GM19328 (cell line): Measurements from ENCODE around the gene CLN5.
"Not testable (repeated sequence)": the region's sequence is repeated elsewhere in the genome, so short reads cannot be mapped to it uniquely, and the experiment has no call there.

Experiments used
- ATAC-seq: cut with Tn5 transposase; IDR thresholded peaks from one replicate; pipeline ENCODE4 v1.9.1; 2021; ENCODE audit warnings: mild to moderate bottlenecking, moderate library complexity; ENCODE audit not compliant: unreplicated experiment

CLN5 gene

DNA sequence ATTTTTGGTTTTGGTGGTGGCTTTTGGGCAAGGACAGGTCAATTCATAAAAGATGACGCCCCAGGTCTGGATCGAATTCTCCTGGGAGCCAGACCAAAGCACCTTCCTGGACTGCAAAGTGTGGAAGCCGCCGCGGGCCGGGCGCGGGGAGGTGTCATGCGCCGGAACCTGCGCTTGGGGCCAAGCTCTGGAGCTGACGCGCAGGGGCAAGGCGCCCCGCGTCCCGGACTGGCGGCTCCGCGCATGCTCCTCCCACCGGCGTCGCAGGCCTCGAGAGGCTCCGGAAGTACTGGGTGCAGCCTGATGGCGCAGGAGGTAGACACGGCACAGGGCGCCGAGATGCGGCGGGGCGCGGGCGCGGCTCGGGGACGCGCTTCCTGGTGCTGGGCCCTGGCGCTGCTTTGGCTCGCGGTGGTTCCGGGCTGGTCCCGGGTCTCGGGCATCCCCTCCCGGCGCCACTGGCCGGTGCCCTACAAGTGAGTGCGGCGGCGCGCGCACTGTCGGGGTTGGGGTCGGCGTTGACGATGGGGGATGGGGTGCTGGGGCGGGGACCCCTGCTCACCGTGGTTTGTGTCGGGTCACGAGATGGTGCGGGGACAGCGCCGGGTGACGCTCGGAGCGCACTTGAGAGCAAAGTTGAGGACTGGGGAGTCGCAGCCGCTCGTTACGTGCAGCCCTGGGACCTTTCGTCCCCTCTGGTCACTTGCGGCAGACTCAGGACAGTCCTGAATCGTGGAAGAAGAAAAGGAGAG, at the start of gene CLN5:
TSS of gene CLN5 (plus strand) at position 286 of the 752 bp plus-strand sequence. CDS start at position 304, 18 bp downstream.
- ATAC-seq = peak; percentile 97

DNA sequence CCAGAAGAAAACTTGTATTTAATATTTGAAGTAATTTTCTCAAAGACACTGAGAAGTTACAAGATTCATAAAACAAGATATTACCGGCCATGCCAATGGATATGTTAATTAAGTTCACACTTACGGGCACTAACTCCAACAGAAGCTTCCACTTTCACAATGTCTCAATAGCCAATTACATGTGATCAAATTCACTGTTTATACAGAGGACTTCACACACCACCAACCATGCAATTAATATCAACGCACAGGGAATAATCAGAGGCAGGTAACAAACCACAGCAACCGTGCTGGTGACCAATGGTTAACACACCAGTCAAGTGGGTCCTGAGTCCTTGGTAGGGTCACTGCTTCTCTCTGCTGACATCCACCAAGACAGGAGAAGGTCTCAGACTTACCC, 49.5 kb upstream of the CLN5 start:
- ATAC-seq = no peak

DNA sequence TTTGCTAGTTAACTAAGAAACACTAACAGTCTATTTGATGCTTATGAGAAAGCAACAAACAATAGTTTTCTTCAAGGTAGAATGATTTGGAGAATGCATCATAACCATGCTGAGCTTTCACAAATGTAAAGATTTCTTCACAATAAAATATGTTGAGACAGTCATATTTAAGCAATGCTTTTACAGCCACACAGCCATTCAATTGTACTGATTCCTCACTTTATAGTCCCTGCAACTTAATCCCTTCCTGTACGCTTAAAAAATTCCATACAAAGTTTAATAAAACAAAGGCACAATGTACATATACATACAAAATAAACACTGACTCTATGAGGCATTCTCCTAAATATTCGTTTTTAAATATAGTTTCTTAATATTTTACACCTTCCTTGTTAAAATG, 48.2 kb upstream of the CLN5 start:
- ATAC-seq = no peak

DNA sequence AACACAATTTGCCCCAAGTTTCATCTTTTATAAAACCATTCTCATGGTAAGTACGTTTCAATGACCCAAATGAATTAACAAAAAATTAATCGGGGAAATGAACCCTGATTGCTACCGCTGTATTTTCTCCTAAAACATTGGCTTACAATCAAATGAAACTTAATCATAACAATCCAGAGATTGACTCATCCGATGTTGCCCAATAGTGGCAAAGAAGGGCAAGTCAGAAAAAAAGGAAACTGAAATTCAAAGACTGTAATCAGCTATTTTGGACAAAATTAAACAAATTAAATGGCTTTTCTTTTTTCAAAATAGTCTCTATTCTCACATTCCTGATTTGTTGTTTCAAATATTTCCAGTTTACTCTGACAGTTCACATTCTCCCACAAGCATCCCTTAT, 47.4 kb upstream of the CLN5 start:
- no peak for ATAC-seq

DNA sequence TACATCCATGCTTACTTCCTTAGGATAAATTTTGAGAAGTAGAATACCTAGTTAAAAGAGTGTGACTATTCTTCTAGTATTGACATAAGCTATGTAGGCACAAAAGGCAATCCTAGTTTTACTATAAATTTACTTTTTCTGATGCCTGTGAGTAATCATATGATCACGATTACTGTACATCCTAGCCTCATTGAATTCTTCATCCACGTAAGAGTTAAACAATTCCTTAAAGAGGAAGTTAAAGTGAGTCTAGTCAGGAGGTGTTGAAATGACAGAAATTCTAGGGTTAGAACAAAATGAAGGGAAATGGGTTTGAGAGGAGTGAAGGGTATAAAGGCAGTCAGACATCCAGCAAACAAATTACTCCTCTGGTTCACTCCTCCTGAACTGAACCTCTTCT, 43.7 kb upstream of the CLN5 start, which contains the start of gene ACOD1:
TSS of gene ACOD1 (plus strand) at position 363 of the 400 bp plus-strand sequence. CDS start 48 bp downstream, outside the sequence.
- no peak for ATAC-seq

DNA sequence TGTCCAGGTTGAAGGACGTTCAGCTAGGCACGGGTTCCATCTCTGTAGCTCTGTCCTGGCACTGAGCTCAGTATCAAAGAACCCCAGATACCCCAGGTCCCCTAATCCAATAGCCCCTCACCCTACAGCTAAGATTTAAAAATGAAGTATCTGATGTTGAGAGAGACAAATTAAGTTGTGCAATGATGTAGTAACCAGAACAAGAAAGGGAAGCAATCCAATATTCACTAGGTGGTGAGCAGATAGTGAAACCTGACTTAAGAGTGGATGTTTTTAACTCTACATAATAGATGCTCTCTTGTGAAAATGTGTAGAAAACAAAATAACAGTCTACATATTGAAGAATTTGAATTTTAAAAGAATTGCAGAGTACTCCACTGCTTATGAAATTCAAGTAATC, 41.8 kb upstream of the CLN5 start:
- no peak for ATAC-seq

DNA sequence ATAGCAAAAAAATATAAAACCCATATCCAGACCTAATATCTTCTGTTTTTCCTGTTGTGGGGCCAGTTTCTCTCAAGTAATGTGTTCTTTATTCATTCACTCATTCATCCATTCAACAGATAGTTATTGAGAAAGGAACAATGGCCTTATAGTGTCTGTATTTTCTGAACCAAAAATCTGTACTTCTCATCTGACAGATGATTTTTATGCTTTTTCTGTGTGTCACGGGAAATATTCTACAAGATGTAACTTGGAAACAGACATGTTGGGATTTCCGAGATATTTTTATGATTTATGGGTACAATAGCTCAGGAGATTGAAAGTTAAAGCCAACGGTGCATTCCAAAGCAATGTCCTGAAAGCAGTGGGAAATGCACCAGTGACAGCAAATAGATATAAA, 37.9 kb upstream of the CLN5 start:
- no peak for ATAC-seq

DNA sequence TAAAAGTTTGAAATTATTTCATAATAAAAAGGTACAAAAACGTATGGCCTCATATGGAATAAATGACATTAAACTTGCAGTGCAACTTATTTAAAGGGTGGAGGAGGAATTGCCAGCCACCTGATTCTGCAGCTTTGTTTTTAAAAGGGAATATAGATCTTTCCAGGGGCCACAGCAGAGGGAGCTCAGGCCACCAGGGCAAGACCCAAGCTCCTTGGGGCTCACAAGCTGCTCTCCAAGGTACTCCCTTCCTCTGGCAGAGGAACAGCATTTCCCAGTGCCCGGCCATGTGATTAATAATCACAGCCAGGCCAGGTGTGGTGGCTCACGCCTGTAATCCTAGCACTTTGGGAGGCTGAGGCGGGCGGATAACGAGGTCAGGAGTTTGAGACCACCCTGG, 37.3 kb upstream of the CLN5 start:
- ATAC-seq = no peak

DNA sequence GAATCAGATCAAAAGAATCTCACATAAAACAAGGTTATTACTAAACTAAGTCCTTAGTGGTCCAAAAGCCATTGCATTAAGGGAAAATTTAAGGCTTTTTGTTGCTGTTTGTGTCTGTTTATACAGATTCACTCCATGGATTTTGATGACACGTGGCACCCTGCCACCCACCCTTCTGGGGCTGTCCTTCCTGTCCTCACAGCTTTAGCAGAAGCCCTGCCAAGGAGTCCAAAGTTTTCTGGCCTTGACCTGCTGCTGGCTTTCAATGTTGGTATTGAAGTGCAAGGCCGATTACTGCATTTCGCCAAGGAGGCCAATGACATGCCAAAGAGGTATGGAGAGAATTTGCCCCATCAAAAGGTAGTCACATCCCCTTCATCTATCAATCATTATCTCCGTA, 36.7 kb upstream of the CLN5 start:
- ATAC-seq = no peak

DNA sequence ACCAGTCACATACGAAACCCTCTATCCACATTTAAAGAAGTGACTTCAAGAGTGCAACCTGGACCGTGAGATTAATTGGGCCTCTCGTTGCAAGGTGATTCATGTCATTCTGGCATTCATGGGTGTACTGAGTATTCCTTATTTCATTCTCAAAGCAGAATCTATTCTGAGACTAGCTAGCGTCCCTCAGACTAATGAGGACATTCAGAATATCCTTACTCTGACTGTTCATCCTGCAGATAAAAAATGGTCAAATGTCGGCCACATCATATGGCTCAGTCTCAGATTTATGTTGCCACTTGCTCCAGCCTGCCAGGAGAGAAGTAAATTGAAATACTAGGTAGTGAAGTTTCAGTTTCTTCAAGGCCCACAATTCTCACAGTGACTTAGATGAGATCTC, 36.2 kb upstream of the CLN5 start:
- no peak for ATAC-seq

DNA sequence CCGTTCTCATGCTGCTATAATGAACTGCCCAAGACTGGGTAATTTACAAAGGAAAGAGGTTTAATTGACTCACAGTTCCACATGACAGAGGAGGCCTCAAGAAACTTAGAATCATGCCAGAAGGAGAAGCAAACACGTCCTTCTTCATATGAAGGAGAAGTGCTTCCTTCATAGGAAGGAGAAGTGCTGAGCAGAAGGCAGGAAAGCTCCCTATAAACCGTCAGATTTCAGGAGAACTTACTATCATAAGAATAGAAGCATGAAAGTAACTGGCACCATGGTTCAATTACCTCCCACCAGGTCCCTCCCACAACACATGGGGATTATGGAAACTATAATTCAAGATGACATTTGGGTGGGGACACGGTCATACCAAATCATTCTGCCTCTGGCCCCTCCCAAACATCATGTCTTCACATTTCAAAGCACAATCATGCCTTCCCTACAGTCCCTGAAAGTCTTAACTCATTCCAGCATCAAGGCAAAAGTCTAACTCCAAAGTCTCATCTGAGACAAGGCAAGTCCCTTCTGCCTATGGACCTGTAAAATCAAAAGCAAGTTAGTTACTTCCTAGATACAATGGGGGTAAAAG, 32.9 kb upstream of the CLN5 start:
- ATAC-seq = no peak

DNA sequence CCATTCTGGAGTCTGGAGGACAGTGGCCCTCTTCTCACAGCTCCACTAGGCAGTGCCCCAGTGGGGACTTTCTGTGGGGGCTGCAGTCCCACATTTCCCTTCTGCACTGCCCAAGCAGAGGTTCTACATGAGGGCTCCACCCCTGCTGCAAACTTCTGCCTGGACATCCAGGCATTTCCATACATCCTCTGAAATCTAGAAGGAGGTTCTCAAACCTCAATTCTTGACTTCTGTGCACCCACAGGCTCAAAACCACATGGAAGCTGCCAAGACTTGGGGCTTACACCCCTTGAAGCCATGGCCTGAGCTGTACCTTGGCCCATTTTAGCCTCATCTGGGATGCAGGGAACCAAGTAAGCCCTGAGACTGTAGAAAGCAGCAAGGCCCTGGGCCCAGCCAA, 32.1 kb upstream of the CLN5 start:
- not testable (repeated sequence) for ATAC-seq

DNA sequence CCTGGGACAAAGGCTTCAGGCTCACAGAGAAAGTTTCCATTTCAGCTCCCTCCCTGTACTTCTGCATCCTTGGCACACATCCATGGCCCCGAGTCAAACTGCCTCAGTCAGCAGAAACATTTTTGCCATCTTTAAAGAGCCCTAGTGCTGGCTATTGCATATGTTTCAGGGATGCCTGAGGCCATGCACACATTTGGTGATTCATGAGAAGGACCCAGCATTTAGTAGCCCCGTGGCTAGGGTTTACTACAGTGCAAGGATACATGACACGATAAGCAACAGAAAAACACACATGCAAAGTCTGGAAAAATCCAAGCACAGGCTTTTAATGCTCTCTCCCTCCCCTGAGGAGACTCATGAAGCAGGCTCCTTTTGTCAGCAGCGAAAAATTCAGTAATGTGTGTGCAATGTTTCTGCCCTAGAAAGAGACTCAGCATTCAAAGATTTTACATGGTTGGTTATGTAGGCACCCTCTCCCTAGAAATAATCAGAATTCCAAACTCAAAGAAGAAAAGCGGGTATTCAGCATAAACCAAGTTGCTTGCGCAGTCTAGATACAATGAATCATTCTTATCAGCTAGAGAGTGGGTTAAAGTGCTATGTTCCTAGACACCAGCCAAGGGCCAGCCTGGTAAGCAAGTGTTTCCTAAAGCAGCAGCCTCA, 26.0 kb upstream of the CLN5 start:
- no peak for ATAC-seq

DNA sequence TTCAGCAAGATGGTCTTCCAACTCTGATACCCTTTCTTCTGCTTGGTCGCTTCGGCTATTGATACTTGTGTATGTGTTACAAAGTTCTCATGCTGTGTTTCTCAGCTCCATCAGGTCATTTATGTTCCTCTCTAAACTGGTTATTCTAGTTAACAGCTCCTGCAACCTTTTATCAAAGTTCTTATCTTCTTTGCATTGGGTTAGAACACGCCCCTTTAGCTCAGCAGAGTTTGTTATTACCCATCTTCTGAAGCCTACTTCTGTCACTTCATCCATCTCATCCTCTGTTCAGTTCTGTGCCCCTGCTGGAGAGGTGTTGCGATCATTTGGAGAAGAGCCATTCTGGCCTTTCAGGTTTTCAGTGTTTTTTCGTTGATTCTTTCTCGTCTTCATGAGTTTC, 24.9 kb upstream of the CLN5 start:
- ATAC-seq = no peak

DNA sequence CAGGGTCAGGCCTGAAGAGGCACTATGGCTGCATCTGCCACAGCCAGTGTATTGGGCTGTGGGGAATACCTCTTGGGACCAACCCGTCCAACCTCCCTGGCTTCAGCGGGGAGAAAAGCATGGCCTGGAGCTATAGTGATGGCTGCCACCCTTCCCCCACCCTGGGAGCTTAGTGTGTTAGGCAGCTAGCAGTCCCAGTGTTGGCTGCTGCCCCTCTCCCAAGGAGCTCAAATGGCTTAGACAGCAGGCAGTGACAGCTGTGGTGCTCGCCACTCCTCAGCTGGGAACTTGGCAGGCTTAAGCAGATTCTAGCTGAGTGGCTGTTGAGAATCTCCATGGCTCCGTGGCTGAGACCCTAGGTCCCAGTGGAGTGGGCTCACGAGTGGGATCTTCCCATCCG, 23.8 kb upstream of the CLN5 start:
- ATAC-seq = no peak

DNA sequence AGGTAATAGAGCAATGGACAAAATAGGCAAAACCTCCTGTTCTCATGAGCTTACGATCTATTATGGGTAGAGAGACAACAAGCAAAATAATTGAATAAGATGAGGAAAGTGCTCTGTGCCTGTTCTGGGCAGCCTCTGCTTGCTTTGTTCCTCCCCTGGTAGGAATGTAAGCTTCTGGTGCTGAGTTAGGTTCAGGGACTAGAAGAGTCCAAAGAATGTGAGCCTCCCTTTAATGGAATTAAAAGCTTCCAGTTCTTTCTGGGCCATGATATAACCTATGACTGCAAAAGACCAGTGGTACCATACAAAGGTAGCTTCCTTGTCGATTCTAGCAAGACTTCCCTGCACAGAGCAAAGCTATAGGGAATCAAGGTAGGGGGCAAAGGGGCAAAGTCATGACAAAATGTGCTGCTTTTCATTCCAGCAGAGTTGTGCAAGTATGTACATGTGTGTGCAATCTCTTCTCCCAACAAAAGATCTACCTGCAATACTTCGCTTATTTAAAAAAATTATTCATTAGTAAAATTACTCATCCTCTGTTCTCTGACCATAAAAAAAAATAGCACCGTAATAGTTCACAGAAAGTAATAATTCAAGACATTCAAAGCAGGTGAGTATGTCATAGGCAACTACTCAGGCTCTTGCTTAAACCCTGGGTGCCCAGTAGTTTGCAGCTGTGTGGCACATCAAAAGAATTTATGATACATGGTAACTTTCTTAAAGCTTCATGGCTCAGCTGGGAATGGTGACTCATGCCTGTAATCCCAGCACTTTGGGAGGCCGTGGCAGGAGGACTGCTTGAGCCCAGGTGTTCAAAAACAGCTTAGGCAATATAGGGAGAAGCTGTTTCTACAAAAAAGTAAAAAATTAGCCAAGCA, 22.2 kb upstream of the CLN5 start:
- ATAC-seq = no peak

DNA sequence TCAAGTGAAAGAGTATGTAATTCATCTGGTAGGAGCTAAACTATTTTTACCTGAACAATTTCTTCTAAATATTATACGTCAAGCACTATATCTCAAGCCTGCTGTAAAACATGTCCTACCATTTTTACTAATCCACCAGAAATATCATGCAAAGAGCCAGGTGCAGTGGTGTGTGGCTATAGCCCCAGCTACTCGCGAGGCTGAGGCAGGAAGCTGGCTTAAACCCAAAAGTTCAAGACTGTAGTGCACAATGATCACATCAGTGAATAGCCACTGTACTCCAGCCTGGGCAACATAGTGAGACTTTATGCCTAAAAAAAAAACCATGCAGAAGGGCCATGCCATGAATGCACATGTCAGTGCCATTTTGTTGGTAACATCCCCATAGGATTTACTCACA, 20.7 kb upstream of the CLN5 start:
- ATAC-seq = no peak

DNA sequence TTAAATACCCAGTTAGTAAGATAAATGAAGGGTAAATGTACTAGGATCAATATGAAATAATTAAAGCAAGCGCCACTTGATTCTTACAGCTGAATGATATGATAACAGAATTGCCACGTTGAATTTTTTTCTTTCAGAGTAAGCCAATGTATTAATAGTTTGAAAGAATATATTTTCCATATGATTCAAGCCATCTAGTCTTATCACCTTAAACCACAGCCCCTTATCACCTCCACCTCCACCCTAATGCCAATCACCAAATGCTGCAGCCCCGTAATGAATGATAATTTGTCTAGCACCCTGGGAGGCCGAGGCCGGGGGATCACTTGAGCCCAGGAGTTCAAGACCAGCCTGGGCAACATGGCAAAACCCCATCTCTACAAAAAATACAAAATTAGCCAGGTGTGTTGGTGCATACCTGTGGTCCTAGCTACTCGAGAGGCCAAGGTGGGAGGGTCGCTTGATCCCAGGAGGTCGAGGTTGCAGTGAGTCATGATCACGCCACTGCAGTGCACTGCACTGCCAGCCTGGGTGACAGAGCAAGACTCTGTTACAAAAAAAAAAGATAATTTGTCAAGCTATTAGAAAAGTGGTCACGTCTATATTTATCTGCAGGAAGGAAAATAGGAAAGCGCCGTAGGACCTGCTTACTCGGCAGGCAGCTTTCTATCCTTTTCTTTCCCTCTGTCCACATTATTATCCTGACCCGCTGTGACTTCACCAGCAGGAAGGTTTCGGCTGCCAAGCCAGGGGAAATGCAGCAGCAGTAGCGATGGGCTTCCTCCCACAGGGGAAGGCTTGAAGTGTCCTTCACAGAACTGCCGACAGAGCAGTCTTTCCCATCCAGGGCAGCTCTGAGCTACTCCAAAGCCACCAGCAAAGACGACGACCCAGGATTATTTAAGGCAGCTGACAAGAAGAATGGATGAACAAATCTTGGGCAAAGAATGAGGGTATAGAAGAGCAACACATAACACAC, 19.7 kb upstream of the CLN5 start:
- ATAC-seq = no peak

DNA sequence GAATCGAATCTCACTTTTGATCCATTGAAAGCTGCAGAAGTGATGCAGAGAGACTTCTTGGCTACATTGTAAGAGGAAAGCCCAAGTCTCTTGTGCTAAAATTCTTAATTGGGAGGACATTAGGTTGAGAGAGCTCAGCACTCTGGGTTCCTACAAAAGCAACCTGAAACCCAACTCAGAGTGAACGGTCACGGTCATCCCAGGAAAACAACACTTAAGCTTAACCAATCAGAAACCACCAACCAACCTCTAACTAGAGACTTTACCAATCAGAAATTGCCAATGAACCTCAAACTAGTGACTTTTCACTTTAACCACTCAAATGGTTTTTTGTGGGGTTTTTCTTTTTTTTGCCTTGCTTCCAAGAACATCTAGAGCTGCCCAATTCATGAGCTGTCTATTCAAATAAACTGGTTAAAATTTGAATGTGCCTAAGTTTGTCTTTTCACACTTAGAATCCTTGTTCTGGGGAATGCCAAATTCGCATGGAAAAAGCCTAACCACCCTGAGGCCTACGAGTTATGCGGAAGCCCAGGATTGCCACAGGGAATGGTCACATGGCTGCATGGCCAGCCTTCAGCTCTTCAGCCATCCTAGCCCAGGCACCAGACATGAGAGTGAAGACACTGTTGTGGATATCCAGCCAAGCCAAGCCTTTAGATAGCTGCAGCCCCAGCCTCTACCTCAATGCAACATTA, 17.8 kb upstream of the CLN5 start:
- no peak for ATAC-seq

DNA sequence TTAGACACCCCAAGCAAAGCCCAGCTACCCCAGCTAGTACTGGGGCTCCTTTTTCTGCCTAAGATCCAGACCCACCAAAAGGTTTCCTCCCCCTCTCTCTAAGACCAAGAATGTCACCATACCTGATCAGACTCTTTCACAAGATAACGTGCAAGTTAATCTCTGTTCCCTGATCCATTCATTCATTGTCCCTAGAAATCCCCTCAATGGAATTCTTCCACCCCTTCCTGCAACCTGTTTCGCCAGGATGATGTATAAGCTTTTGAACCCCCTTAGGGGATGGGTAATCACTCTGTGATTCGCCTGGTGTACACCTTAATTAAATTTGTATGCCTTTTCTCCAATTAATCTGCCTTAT, 17.3 kb upstream of the CLN5 start:
- no peak for ATAC-seq
